DND-41 (cell line): ENCODE data around the gene COX5B.

Experiments used
- ATAC-seq: fragments of 200-7000 bp; cut with Tn5 transposase; 3 replicates; pipeline ENCODE4 v1.9.1; 2021; ENCODE audit warnings: low read depth; ENCODE audit not compliant: insufficient read depth
- DNase-seq: peaks from one replicate; pipeline ENCODE4 v3.0.0-alpha.2; 2020
- H2AFZ ChIP-seq: 2 replicates; pipeline ENCODE4 v1.6.0; 2012; ENCODE audit warnings: low read depth, low read length
- H3K27ac ChIP-seq: 2 replicates; pipeline ENCODE4 v1.5.1; 2012; ENCODE audit warnings: low read length, inconsistent platforms
- H3K27me3 ChIP-seq: fragments of 200-600 bp; sonication (generic); 2 replicates; pipeline ENCODE4 v1.6.0; 2012; ENCODE audit warnings: low read length, mild to moderate bottlenecking, inconsistent platforms; ENCODE audit not compliant: insufficient read depth, poor library complexity
- H3K36me3 ChIP-seq: 2 replicates; pipeline ENCODE4 v1.5.1; 2012; ENCODE audit warnings: low read length, inconsistent platforms; ENCODE audit not compliant: insufficient read depth
- H3K4me1 ChIP-seq: 2 replicates; pipeline ENCODE4 v1.5.1; 2012; ENCODE audit warnings: mild to moderate bottlenecking, low read length; ENCODE audit not compliant: insufficient read depth
- H3K4me2 ChIP-seq: 2 replicates; pipeline ENCODE4 v1.6.0; 2012; ENCODE audit warnings: mild to moderate bottlenecking, moderate library complexity, low read length, inconsistent platforms; ENCODE audit not compliant: insufficient read depth
- H3K4me3 ChIP-seq, 2 experiments: fragments of 200-600 bp in 1 of 2; shearing (Covaris generic) in 1 of 2; 2 replicates each; pipeline ENCODE4 v1.5.1; 2012 to 2016; ENCODE audit warnings: inconsistent platforms in 2 of 2, low read length in 2 of 2, mild to moderate bottlenecking in 2 of 2, low read depth in 1 of 2, moderate library complexity in 1 of 2
- H3K79me2 ChIP-seq: 2 replicates; pipeline ENCODE4 v1.6.0; 2012; ENCODE audit warnings: low read length, inconsistent platforms; ENCODE audit not compliant: insufficient read depth
- H3K9ac ChIP-seq: 2 replicates; pipeline ENCODE4 v1.6.0; 2012; ENCODE audit warnings: low read depth, mild to moderate bottlenecking, inconsistent platforms, low read length, moderate library complexity
- H3K9me3 ChIP-seq: 2 replicates; pipeline ENCODE4 v1.5.1; 2012; ENCODE audit warnings: low read length, moderate library complexity, mild to moderate bottlenecking, inconsistent platforms; ENCODE audit not compliant: insufficient read depth, severe bottlenecking
- H4K20me1 ChIP-seq: 2 replicates; pipeline ENCODE4 v1.6.0; 2012; ENCODE audit warnings: low read length; ENCODE audit not compliant: insufficient read depth
- CTCF ChIP-seq: IDR thresholded peaks from 2 replicates; pipeline ENCODE4 v1.5.1; 2012; ENCODE audit warnings: borderline replicate concordance, low read length, moderate library complexity, mild to moderate bottlenecking; ENCODE audit not compliant: poor library complexity, severe bottlenecking; ENCODE audit errors: extremely low read depth
- EZH2 ChIP-seq: IDR thresholded peaks from 3 replicates; pipeline ENCODE4 v1.6.1; 2012; ENCODE audit warnings: borderline replicate concordance, low read depth, mild to moderate bottlenecking, moderate library complexity, low read length, inconsistent platforms; ENCODE audit not compliant: severe bottlenecking

COX5B gene

GRCh38 chr2:97657986-97658690 is 12.3 kb downstream of the COX5B start:
- no peaks in the 10 kb centered on the region for H3K9me3 ChIP-seq
- H3K27me3 ChIP-seq: no peaks in the 10 kb centered on the region
- H3K9ac ChIP-seq: no peak overlapping the region
- peaks cover 72% of the 10 kb centered on the region for H3K36me3 ChIP-seq
- no peak overlapping the region for H3K4me3 ChIP-seq
- H3K27ac ChIP-seq: no peak overlapping the region
- DNase-seq (no peak), ATAC-seq (no peak)
- H2AFZ ChIP-seq: no peak overlapping the region
- TF ChIP-seq CTCF: no peak
- TF ChIP-seq EZH2: no peak
- H3K79me2 ChIP-seq: peaks cover 36% of the 10 kb centered on the region
- no peak overlapping the region for H3K4me2 ChIP-seq
- peaks cover 24% of the 10 kb centered on the region for H3K4me1 ChIP-seq
- peaks cover 48% of the 10 kb centered on the region for H4K20me1 ChIP-seq

DNA sequence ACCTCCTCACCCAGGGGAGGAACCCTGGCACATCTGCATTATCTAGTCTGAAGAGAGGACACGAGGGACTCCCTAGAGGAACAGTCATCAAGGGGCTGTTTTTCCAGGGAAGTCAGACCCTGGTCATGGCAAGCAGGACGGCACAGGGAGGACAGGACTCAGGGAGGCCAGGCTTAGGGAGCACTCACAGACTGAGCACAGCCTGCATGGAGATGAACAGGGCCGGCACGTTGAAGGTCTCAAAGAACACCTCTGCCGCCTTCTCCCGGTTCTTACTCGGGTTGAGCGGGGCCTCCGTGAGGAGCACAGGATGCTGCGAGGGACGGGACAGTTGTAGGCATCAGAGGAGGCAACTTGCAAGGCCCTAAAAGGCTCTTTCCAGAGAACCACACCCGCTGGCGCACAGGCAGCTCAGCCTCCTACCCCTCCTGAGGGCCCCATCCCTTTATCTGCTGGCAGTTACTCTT is 12.9 kb downstream of the COX5B start:
- no peak overlapping the region for H3K27ac ChIP-seq
- no peak overlapping the region for H3K9ac ChIP-seq
- no peak overlapping the region for H3K4me2 ChIP-seq
- H3K79me2 ChIP-seq: peaks cover 42% of the 10 kb centered on the region
- ATAC-seq (no peak), DNase-seq (no peak)
- H3K4me1 ChIP-seq: peaks cover 24% of the 10 kb centered on the region
- H3K27me3 ChIP-seq: no peaks in the 10 kb centered on the region
- H2AFZ ChIP-seq: no peak overlapping the region
- peaks cover 72% of the 10 kb centered on the region for H3K36me3 ChIP-seq
- no peak overlapping the region for H3K4me3 ChIP-seq
- H4K20me1 ChIP-seq: peaks cover 48% of the 10 kb centered on the region
- TF ChIP-seq EZH2 (no peak), CTCF (no peak)
- H3K9me3 ChIP-seq: no peaks in the 10 kb centered on the region

- peaks cover 42% of the 10 kb centered on the region for H3K79me2 ChIP-seq
- H2AFZ ChIP-seq: no peak overlapping the region
- H3K4me3 ChIP-seq: no peak overlapping the region
- H4K20me1 ChIP-seq: peaks cover 48% of the 10 kb centered on the region
- no peak overlapping the region for H3K27ac ChIP-seq
- ATAC-seq (no peak), DNase-seq (no peak)
- H3K4me2 ChIP-seq: no peak overlapping the region
- no peak for TF ChIP-seq EZH2
- no peak for TF ChIP-seq CTCF
- peaks cover 65% of the 10 kb centered on the region for H3K36me3 ChIP-seq
- no peaks in the 10 kb centered on the region for H3K27me3 ChIP-seq
- no peaks in the 10 kb centered on the region for H3K9me3 ChIP-seq
- peaks cover 25% of the 10 kb centered on the region for H3K4me1 ChIP-seq
- no peak overlapping the region for H3K9ac ChIP-seq
Measured at GRCh38 chr2:97659256-97660043, 13.6 kb downstream of the COX5B start.
